Measurements from ENCODE around the gene MED12L. TPM values are rescaled to one million over a fixed set of nuclear protein-coding genes. Genes with fewer than 3 reads are reported as not detected.

The MED12L gene
- total RNA-seq, 4 donors from 2014 or later = 1.6 to 23.7 (median 4.0) TPM

- DNase-seq = no peak
- WGBS, 2 donors = 28 to 34% methylated on average over 3 of the region's 3 CpGs
- intact Hi-C loops (cut with DNase I) = loop anchor here (5.0 kb wide), 1 partner anchor 398 kb away; no protein-coding TSS in a partner anchor
Observed at GRCh38 chr3:151439652-151440125, 354.2 kb downstream of the MED12L start.

DNA sequence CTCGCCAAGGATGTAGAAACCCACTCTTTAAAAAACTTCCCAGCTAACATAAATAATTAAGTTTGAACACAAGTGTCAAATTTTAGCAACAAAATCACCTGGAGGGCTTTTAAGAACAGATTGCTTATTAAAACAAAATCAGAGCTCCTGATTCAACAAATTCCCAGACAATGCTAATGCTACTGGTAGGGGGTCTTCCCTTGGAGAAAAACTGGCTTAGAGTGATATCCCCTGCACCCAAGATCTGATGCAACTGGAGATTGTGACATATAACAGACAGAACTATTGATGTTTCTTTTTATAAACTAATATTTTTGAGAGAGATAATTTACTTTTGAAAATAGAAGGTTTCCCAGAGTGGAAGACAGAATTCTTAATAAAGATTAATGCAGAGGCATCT is 355.5 kb downstream of the MED12L start:
- H3K27me3 ChIP-seq = no peaks in the 10 kb centered on the region
- no peak for TF ChIP-seq POLR2A (IDR thresholded peaks at IDR 0.05)
- H3K36me3 ChIP-seq = no peaks in the 10 kb centered on the region
- intact Hi-C loops (cut with DNase I) = loop anchor here (5.0 kb wide), 1 partner anchor 396 kb away; no protein-coding TSS in a partner anchor
- no peak overlapping the region for H3K4me3 ChIP-seq (replicated peaks in 1 of 3)
- 94 to 100% methylated on average over 1 of the region's 1 CpG for WGBS, 2 donors
- no peak for DNase-seq
- H3K4me1 ChIP-seq = no peaks in the 10 kb centered on the region
- no peak overlapping the region for H3K27ac ChIP-seq
- H3K9me3 ChIP-seq = no peaks in the 10 kb centered on the region

More at GRCh38 chr3:151439652-151440125, 354.2 kb downstream of the MED12L start:
- no peaks in the 10 kb centered on the region for H3K36me3 ChIP-seq
- H3K9me3 ChIP-seq = no peaks in the 10 kb centered on the region
- no peak overlapping the region for H3K4me3 ChIP-seq (replicated peaks in 1 of 3)
- no peaks in the 10 kb centered on the region for H3K4me1 ChIP-seq
- no peaks in the 10 kb centered on the region for H3K27me3 ChIP-seq
- H3K27ac ChIP-seq = no peak overlapping the region
- TF ChIP-seq POLR2A (IDR thresholded peaks at IDR 0.05) (no peak), CTCF (IDR thresholded peaks at IDR 0.05) (peak; percentile 45 to 81 (median 72))

- WGBS, 2 donors = 79 to 83% methylated on average over 7 of the region's 7 CpGs
- TF ChIP-seq CTCF (IDR thresholded peaks at IDR 0.05) (no peak), POLR2A (IDR thresholded peaks at IDR 0.05) (no peak)
- DNase-seq = no peak
- H3K4me1 ChIP-seq = no peaks in the 10 kb centered on the region
- no peaks in the 10 kb centered on the region for H3K36me3 ChIP-seq
- intact Hi-C loops (cut with DNase I) = loop anchor here (5.0 kb wide), 1 partner anchor 394 kb away; no protein-coding TSS in a partner anchor
- H3K27ac ChIP-seq = no peak overlapping the region
- no peak overlapping the region for H3K4me3 ChIP-seq (replicated peaks in 1 of 3)
- no peaks in the 10 kb centered on the region for H3K27me3 ChIP-seq
- no peaks in the 10 kb centered on the region for H3K9me3 ChIP-seq
Observed at GRCh38 chr3:151443583-151443982, 358.1 kb downstream of the MED12L start.

DNA sequence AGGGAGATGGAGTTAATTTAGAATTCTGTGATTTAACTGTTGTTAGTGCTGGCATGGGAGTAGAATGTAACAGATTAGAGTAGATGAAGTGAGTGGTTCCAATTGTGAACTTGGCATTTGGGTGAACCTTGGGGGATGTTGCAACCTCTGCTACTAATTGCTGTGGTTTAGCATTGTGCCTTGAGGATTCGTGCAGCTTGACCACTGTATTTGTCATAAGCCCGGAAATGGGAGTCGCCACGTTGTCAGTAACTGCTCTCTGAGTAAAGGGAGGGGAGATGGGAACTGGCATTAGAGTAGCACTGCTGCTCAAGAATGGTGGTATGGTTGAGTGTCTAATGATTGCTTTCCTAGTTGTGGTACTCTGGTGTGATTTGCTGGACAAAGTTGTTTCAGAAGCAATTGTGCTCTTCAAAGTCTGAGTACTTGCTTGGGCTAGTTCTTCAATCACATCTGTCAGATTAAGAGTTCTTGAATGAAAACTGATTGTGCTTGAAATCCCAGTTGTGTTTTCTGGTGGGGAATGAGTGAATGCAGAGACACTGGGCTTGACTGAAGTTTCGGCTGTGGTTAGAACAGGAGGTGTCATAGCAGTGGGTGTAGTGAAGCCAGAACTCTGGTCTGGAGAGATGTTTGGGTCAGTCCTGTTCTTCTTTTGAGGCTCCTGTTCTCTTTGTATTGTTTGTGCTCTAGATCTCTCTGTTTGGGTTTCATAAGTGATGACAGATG is 360.0 kb downstream of the MED12L start:
- WGBS, 2 donors = 68 to 77% methylated on average over 5 of the region's 5 CpGs
- intact Hi-C loops (cut with DNase I) = no loop called here

DNA sequence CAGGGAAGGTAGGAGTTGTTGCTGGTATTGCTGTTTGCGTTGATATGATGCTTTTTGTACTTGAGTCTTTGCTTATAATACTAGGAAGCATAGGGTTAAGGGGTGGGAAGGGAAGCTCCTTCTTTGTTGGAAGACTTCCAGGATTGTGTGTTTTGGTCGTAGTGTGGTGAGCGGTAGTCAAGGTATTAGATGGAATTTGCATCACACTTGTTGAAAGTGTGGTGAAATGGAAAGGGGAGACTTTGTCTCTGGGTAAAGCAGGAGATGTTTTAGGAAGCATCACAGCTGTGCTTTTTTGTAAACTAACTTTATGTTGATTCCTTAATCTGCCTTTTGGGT is 360.5 kb downstream of the MED12L start:
- WGBS, 2 donors = 38 to 45% methylated on average over 3 of the region's 3 CpGs
- Histone ChIP-seq H3K27me3 (no peaks in the 10 kb centered on the region), H3K27ac (no peak overlapping the region), H3K9me3 (no peaks in the 10 kb centered on the region), H3K36me3 (no peaks in the 10 kb centered on the region), H3K4me3 (replicated peaks in 1 of 3) (no peak overlapping the region), H3K4me1 (no peaks in the 10 kb centered on the region)
- intact Hi-C loops (cut with DNase I) = no loop called here
- TF ChIP-seq CTCF (IDR thresholded peaks at IDR 0.05) (no peak), POLR2A (IDR thresholded peaks at IDR 0.05) (no peak)
- no peak for DNase-seq

More for the DNA sequence above, 360.0 kb downstream of the MED12L start:
- no peaks in the 10 kb centered on the region for H3K4me1 ChIP-seq
- H3K27ac ChIP-seq = no peak overlapping the region
- no peaks in the 10 kb centered on the region for H3K36me3 ChIP-seq
- TF ChIP-seq CTCF (IDR thresholded peaks at IDR 0.05) (no peak), POLR2A (IDR thresholded peaks at IDR 0.05) (no peak)
- H3K27me3 ChIP-seq = no peaks in the 10 kb centered on the region
- no peaks in the 10 kb centered on the region for H3K9me3 ChIP-seq
- no peak for DNase-seq
- H3K4me3 ChIP-seq (replicated peaks in 1 of 3) = no peak overlapping the region

Measured in thyroid gland (tissue), 4 donors.